NCI-H2107 treated with DMSO at 0.1 percent for 48 hours (cell line): ENCODE data around the gene NT5C2.
"Not testable (repeated sequence)": the region's sequence is repeated elsewhere in the genome, so short reads cannot be mapped to it uniquely, and the experiment has no call there.

Experiments
- DNase-seq: peaks from one replicate; lab custom pipeline; 2025; ENCODE audit not compliant: unreplicated experiment; lab: John Stamatoyannopoulos, UW

NT5C2 gene

DNA sequence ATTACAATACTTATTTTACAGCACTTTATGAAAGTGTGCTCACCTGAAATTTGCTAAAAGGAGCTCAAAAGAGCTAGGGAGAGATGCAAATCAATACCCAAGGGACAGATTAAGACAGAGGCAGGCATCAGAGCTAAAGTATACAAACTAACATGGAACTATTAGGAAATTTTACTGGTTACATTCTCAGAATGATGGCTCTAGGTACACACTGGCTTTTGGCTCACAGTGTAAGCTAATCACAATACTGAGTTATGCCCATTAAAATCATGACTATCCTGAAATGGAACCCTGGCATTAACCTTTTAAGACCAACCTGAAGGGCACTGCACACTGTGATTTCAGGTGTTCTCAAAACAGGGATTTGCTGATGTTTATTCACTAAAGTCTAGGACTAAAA lies 98.1 kb downstream of the NT5C2 start:
- DNase-seq: no peak

DNA sequence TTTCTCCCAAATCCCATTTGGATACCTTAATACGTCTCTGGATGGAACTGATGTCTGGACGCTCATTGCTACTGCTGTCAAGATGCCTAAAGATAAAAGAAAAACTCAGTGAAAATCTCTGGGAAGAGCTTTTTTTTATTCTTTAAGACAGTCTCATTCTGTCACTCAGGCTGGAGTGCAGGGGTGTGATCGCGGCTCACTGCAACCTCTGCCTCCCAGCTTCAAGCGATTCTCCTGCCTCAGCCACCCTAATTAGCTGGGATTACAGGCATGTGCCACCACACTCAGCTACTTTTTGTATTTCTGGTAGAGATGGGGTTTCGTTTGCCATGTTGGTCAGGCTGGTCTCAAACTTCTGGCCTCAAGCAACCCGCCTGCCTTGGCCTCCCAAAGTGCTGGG lies 102.2 kb downstream of the NT5C2 start:
- no peak for DNase-seq

DNA sequence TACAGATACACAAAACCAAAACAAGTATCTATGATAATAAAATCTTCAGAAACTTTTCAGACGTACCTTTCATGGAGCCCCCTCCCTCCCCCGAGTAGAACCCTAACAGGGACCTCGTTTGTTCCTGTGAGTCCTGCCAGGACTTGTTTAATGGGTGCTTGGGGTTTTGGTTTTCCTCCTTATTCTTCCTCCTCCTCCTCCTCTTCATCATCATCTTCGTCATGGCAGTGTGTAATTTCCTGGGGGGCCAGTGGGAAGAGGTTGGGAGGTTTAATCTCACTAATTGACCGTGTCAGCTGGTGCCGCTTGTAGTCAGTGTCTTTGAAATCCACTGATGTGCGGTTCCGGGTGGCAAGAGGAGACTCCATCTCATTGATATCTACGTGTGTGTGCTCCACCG lies 103.6 kb downstream of the NT5C2 start:
- DNase-seq: no peak

DNA sequence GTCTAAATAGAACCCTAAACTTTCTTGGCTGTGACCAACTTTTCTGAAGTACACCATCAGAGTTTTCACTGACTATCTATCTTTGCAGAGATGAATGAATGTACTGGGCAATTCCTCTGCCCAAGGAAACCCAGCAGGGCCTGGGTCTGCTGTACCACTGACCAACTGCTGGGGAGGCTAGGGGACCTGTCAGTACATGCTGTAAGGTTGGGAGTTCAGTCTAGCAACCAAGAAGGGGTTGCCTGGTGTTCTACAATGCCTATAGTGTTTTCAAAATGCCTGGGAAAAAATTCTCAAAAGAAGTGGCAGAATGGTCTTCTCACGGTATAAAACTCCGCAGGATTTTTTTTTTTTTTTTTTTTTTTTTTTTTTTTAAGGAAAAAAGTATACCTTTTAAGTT lies 106.3 kb downstream of the NT5C2 start:
- no peak for DNase-seq

DNA sequence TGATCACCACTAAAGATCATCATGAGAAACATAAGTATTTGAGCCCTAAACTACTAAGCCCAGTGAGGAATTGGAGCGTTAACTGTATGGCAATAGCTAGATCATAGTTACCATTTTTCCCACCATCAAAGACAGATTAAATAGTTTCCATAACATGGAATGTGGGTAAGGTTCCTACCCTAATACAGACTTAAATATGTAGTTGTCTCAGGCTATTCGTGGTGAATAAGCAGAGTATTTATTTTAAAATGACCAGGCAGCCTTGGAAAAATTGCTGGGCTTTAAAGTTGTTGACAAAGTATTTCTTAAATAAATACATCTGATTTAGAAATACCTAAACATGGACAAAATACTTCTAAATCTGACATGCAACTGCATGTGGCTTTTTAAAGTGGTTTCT lies 106.8 kb downstream of the NT5C2 start:
- DNase-seq: no peak

DNA sequence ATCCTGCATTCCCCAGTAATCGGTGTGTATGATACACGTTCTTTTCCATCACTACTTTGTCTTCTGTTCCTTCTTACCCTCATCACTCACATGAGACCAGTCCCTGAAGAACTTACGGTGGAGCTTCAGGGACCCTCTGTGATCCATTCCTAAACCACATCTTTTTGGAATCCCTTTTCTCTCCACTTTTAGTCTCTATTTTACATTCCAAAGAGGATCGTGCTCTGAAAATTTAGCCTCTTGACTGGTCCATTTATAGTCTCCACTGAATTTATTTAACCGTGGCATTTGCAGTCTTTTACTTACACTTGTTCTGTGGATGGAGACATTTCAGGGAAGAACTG lies 109.1 kb downstream of the NT5C2 start:
- DNase-seq: no peak

DNA sequence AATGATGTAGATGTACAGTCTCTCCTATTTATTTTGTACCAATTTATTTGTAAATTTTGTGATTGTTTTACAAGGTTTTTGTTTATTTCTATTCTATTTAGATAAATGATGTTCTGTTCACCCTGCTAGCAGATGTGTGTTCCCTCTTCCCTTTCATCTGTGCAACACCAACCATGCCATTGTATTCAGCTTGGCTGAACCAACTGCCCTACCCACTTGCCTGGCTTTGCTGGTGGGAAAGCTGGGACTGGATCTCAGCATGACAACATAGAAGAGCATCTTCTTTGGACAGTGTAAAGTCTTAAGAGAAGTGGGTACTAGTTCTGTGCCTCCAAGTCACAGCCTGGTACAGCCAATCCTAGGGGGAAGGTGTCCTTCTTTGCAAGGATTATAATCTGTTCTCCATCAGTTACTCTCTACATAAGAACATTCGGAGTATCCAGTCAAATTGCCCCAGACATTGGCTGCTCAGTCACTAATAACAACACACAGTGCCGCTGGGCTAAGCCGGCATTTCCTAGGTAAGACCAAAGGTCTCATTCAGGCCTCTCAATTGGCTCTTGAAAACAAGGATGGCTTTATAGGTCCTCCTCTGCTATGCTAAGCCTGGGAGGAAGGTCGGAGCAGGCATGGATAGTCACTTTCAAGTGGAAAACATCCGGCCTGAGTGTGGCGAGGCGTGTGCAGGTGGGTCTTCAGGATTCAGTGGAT lies 109.7 kb downstream of the NT5C2 start:
- DNase-seq: no peak

DNA sequence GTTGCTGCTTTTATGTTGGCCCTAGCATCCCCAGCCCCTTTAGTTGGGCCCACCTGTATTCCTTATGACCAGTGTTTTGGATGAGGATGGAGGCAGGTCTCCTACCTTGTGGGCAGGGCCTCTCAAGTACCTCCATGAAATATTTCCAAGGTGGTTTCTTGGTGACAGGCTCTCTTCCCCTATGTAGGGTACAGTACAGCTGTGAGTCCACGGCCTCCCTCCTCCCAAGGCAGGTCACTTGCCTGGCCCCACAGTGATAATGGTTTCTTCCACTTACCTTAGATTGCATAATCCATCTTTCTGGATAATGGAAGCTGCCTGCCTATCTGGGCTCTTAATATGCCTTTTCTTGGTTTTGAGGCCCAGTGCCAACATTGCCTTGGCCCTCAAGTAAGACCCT lies 110.4 kb downstream of the NT5C2 start:
- DNase-seq: no peak

DNA sequence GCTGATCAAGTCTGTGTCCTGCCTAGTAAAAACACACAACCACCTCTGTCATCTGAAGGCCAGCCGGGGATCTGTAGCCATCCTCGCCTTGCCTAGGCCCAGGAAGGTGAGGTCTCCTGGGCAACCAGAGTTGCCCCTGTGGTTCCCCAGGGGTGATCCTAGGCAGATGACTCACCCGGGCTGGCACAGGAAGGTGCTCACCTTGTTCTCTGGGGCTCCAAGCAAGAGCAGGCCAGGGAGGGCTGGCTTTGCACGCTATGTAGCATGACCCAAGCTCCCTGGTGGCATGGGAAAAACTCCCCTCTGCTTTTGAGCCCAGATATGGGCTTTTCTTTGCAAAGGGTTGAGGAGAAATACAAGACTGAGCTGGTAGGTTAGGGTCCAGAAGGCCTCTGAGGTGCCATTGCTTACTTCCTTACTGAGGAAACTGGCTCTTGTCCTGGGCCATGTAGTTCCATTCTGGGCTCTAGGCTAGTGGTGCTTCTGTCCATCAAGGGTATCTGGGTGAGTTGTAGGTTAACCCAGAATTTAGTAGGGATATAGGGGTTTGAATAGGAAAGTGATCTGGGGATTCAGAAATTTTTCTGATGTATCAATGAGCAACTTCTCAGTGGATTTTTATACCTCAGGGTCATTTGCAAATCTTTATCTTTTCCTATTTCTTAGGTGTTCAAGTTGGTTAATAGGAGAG lies 112.0 kb downstream of the NT5C2 start:
- no peak for DNase-seq

DNA sequence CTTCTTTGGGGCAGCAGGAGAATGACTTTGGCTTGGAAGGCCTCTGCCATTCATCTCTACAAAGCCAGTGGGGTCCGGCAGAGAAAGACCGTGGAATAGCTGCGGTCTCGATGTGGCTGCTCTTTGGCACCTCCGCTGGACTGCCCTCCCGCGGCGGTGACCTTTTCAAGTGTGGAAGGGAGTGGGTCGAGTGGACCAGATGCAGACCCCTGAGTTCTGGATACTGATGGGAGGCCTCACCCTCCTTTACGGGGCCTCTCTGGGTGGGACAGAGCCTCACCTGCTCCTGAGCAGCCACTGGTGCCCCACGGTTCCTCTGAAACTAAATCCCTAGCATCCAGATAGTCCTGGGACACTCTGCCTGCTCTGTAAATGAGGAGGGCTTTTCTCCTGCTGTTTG lies 113.1 kb downstream of the NT5C2 start:
- DNase-seq: no peak

DNA sequence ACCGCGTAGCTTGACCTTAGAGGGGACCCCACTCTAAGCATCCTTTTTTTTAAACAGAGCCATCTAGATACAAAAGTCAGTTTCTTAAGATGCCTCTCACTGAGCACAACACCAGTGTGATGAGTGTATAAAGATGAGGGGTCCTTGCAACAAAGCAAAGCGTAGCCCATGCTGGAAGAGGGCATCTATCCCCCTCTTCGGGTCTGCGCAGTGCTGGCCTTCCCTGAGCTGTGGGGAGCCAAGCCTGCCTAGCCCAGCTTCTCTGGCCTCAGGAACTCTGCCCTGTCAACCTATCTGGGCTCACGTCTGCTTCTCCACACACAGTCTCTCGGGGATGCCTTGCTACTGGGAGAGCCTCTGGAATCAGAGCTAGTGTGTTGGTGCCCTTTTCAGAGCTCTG lies 114.0 kb downstream of the NT5C2 start:
- DNase-seq: no peak

DNA sequence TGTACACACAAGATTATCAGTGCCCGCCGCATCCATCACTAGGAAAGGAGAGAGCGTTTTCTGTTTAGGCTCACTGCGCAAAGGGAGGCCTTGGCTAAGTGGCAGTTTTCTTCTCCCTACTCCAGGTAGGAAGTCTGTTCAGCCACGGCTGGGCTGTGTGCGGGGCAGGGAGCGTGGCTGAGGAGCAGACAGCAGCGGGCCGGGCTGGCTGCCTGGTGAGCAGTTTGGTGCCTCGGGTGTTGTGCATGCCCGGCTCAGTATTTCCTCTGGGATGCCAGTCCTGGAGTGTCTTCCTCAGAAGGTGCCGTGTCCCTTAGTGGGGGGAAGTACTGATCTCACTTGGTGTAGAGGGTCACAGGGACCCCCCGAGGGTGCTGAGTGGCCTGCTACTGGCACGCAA lies 114.4 kb downstream of the NT5C2 start:
- DNase-seq: no peak

DNA sequence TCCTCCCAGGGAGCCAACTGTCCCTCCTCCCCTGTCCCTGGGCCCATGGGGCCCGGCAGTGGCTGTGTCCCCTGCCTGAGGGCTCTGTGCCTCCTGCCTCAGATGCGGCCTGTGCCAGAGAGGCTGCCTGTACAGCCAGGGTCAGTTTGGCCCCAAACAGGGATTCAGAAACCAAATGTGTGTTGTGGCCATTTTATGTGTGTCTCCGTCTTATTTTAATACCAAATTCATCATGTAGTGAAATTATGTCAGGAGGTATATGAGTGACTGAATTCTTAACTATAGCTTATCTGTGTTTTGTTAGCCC lies 114.8 kb downstream of the NT5C2 start:
- DNase-seq: no peak

DNA sequence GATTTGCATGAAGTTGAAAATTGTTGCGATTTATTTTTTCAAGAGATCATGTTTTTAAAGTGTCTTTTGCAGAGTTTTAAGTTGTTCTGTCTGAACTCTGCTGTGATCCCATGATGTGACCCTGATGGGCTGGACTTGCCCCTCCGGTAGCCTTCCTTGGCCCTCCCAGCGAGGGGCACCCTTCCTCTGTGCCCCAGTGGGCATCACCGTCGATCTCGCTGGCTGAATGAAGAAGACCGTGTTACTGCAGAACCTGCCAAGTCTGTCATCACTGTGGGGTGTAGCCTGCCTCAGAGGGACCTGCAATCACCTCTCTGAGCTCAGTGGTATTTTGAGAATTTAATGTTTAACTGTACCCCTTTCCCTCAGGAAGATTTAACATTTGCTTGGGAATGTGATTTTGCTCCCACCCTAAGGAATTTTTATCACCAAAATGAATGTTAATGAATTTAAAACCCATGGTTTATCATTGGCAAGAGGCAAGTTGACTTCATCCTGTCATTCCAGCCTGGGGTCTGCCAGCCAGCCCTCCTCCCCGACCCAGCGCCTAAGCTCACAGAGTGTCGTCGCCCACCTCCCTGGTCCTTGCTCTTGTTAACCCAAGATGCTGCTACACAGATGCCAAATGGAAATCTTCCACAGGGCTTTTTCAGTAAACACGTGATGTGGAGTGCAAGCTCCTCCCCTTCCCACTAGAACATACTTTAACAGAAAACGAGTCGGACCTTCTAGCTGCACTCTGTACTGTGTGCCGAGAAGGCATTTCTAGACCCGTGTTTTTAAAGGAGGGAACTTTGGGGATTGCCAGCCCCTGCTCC lies 115.4 kb downstream of the NT5C2 start:
- no peak for DNase-seq

DNA sequence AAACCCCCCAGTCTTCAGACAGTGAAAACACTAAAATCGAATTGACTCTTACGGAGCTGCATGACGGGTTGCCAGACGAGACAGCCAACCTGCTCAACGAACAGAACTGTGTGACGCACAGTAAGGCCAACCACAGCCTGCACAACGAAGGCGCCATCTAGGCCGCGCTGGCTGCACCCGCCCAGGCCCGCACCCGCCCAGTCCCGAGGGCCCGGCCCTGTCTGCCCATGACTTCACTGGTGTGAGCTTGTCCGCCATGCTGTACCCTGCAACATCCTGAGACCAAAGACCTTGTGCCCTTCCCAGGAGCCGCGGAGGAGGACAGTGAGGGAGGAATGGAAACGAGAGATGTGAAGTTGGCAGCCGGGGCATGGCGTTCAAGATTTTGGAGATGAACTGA lies 116.1 kb downstream of the NT5C2 start:
- no peak for DNase-seq

DNA sequence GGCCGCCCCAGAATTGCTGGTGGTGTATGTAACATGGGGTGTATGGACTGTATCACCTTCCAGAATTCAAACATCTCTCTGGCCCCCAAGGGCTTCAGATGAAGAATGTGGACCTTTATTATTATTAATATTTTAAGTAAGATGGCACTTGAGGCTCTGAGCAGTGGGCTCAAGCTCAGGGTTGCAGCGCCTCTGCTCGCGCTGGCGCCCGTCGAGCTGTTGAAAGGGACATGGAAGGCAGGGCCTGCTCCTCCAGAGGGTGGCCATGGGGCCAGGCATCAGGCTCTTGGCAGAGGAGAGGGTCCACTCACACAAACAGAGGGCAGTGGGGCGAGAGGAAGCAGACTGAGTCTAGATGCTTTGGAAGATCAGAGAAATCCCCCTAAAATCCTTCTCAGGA lies 120.2 kb downstream of the NT5C2 start:
- no peak for DNase-seq

DNA sequence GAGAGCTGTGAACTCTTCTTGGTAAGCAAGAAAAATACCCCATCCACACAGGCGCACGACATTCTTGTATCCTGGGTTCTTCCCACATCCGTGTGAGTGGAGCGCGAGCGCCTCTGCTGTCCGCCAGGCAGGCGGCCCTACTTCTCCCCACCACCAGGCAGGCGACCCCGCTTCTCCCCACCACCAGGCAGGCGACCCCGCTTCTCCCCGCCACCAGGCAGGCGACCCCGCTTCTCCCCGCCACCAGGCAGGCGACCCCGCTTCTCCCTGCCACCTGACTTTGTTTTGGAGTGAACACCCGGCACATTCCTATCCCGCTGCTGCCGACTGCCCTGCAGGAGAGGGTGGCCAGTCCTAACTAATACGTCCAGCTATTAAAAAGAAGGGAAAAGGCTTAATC lies 120.8 kb downstream of the NT5C2 start:
- DNase-seq: no peak

DNA sequence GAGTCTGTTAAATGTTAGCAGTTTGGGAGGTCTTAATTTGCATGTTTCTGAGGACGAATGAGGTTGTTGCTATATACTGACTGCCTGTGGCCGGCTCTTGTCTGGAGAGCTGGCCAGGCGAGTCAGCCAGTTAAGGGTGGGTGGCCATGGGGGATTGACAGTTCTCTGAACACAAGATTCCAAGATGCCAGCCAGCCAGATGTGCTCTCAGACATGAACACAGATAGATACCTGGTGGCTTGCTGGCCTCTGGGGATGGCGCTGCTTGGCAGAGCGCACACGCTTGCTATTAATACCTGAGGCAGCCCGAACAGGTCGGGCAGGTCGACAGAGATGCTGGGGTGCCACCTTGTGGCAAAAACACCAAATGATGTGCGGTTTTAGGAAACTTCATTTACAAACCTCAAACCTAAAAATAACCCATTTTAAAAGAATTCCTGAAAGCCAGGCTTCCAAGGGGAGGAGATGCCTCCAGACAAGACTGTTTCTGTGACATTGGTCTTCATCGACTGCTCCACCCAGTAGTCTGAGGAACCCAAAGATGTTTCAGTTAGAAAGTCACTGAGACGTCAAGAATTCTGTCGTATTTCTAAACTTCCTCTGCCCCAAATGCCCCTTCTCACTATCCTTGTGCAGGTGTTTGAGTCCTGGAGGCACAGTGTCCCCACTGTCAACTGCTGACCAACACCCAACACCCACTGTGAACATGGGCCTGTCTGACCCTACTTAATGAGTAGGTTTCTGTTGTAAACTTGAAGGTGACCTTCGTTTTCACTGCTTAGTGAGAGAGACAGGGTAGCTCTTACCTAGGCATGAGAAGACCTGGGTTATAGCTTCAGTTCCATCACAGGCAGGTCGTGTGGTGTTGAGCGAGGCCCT lies 123.4 kb downstream of the NT5C2 start:
- no peak for DNase-seq

DNA sequence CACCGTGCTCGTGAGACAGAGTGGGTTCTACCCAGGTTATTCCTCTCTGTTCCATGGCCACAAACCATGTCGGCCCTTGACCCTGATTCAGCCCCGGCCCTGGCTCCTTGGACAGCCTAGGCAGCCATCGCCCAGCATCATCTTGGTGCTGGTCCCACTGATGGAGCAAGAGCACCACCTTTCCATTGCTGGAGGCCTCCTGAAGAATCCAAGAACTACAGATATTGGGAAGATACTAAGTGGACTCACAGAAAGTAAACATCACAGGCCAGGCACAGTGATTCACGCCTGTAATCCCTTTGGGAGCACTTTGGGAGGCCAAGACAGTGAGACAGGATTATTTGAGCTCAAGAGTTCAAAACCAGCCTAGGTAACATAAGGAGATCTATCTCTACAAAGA lies 125.1 kb downstream of the NT5C2 start:
- no peak for DNase-seq

DNA sequence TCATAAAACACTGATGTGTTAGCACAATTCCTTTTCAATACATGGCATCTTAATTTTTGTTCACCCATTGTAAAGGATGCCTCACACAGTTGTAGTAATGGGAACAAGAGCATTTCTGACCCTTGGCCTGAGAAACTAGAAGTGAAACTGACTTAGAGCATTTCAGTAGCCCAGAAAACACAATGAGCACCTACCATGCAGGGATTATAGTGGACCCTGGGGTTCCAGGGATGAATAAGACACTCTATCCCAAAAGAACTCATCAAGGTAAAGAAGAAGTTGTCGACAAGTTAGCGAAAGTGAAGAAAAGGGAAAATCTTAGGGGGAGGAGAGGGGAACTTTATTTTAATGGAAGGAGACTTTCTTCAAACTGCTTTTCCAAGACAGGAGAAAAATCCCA lies 125.6 kb downstream of the NT5C2 start:
- no peak for DNase-seq

DNA sequence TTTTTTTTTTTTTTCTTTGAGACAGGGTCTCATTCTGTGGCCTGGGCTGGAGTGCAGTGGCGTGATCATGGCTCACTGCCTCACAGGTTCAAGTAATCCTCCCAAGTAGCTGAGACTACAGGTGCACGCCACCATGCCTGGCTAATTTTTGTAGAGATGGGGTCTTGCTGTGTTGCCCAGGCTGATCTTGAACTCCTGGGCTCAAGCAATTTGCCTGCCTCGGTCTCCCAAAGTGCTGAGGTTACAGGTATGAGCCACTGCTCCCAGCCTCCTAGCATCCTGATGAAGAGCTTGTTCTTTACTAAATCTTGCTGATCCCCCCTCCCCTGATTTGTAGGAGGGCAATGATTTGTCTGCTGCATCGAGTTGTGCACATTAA lies 126.0 kb downstream of the NT5C2 start:
- not testable (repeated sequence) for DNase-seq
